ENCODE measurements around the gene NSMCE4A. TPM values are rescaled to one million over a fixed set of nuclear protein-coding genes. Genes with fewer than 3 reads are reported as not detected.

Gene NSMCE4A
- total RNA-seq, 1 donor from 2014 or later = 13.1 TPM

DNA sequence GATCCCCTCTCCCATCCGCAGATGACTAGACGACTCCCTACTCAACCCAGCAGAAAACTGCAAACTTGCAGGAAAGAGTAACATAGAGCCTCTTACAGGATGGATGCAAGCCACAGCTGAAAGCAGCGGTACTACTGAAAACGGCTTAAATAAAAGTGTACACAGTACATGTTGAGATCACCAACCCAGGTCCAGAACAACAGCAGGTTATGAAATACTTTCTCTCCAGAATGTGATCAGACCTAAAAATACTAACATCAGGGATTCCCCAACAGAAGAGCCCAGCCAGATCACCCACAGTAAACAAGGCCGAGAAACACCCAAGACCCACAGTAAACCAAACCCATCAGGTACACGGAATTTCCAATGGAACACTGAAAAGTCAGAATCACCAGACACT, 60.4 kb downstream of the NSMCE4A start:
- H3K36me3 Mint-ChIP-seq (ENCODE audit: low read depth, unreplicated experiment) = peaks cover 17% of the 10 kb centered on the region
- Histone ChIP-seq H2AFZ (ENCODE audit: low read depth, low read length) (no peak overlapping the region), H3K36me3 (ENCODE audit: insufficient read depth, low read length) (peaks cover 5% of the 10 kb centered on the region), H3K27me3 (ENCODE audit: insufficient read depth, low read length) (no peaks in the 10 kb centered on the region), H3K4me2 (ENCODE audit: low read length) (no peak overlapping the region), H3K4me3 (ENCODE audit: insufficient read depth, low read depth, low read length) (no peak overlapping the region), H3K4me1 (ENCODE audit: insufficient read depth, low read length) (no peaks in the 10 kb centered on the region), H3K79me2 (ENCODE audit: insufficient read depth, low read length) (no peaks in the 10 kb centered on the region), H3K9me3 (ENCODE audit: insufficient read depth, low read depth, low read length) (no peaks in the 10 kb centered on the region), H3K27ac (ENCODE audit: low read depth, low read length) (no peak overlapping the region), H4K20me1 (ENCODE audit: insufficient read depth, low read length) (no peaks in the 10 kb centered on the region), H3K9ac (ENCODE audit: low read length) (no peak overlapping the region)
- FAIRE-seq (no peak), DNase-seq (ENCODE audit: low read depth) (no peak)
- no peak overlapping the region for H3K27ac Mint-ChIP-seq (ENCODE audit: unreplicated experiment)
- TF ChIP-seq CTCF (IDR thresholded peaks at IDR 0.05; ENCODE audit: insufficient read depth, low read depth, low read length) (no peak), EZH2 (IDR thresholded peaks at IDR 0.05; ENCODE audit: insufficient read depth, low read length) (no peak)
- H3K4me3 Mint-ChIP-seq (ENCODE audit: unreplicated experiment) = no peak overlapping the region
- peaks cover 4% of the 10 kb centered on the region for H3K4me1 Mint-ChIP-seq (ENCODE audit: low read depth, unreplicated experiment)
- H3K27me3 Mint-ChIP-seq (ENCODE audit: low read depth, unreplicated experiment) = no peaks in the 10 kb centered on the region
- H3K9me3 Mint-ChIP-seq (ENCODE audit: unreplicated experiment) = no peaks in the 10 kb centered on the region

GRCh38 chr10:121911421-121911697, 63.7 kb downstream of the NSMCE4A start:
- H3K9me3 Mint-ChIP-seq (ENCODE audit: unreplicated experiment) = no peaks in the 10 kb centered on the region
- Histone ChIP-seq H3K79me2 (ENCODE audit: insufficient read depth, low read length) (no peaks in the 10 kb centered on the region), H3K36me3 (ENCODE audit: insufficient read depth, low read length) (peaks cover 5% of the 10 kb centered on the region), H3K9me3 (ENCODE audit: insufficient read depth, low read depth, low read length) (no peaks in the 10 kb centered on the region), H3K4me3 (ENCODE audit: insufficient read depth, low read depth, low read length) (no peak overlapping the region), H3K9ac (ENCODE audit: low read length) (no peak overlapping the region), H4K20me1 (ENCODE audit: insufficient read depth, low read length) (no peaks in the 10 kb centered on the region), H3K4me2 (ENCODE audit: low read length) (no peak overlapping the region), H3K27ac (ENCODE audit: low read depth, low read length) (peak overlapping the region; percentile 42), H3K4me1 (ENCODE audit: insufficient read depth, low read length) (no peaks in the 10 kb centered on the region), H2AFZ (ENCODE audit: low read depth, low read length) (no peak overlapping the region), H3K27me3 (ENCODE audit: insufficient read depth, low read length) (no peaks in the 10 kb centered on the region)
- H3K27me3 Mint-ChIP-seq (ENCODE audit: low read depth, unreplicated experiment) = no peaks in the 10 kb centered on the region
- DNase-seq (ENCODE audit: low read depth) = no peak
- H3K27ac Mint-ChIP-seq (ENCODE audit: unreplicated experiment) = peak overlapping the region; percentile 71
- H3K36me3 Mint-ChIP-seq (ENCODE audit: low read depth, unreplicated experiment) = peaks cover 10% of the 10 kb centered on the region
- no peak for TF ChIP-seq CTCF (IDR thresholded peaks at IDR 0.05; ENCODE audit: insufficient read depth, low read depth, low read length)
- TF ChIP-seq EZH2 (IDR thresholded peaks at IDR 0.05; ENCODE audit: insufficient read depth, low read length) = no peak
- peaks cover 4% of the 10 kb centered on the region for H3K4me1 Mint-ChIP-seq (ENCODE audit: low read depth, unreplicated experiment)
- H3K4me3 Mint-ChIP-seq (ENCODE audit: unreplicated experiment) = no peak overlapping the region
- no peak for FAIRE-seq

GRCh38 chr10:121910673-121911420, 64.2 kb downstream of the NSMCE4A start:
- peak; percentile 46 for DNase-seq (ENCODE audit: low read depth)
- Histone ChIP-seq H3K4me3 (ENCODE audit: insufficient read depth, low read depth, low read length) (no peak overlapping the region), H3K4me2 (ENCODE audit: low read length) (no peak overlapping the region), H3K27ac (ENCODE audit: low read depth, low read length) (peak overlapping the region; percentile 42), H3K9ac (ENCODE audit: low read length) (no peak overlapping the region), H2AFZ (ENCODE audit: low read depth, low read length) (no peak overlapping the region), H3K4me1 (ENCODE audit: insufficient read depth, low read length) (no peaks in the 10 kb centered on the region), H3K36me3 (ENCODE audit: insufficient read depth, low read length) (peaks cover 5% of the 10 kb centered on the region), H3K79me2 (ENCODE audit: insufficient read depth, low read length) (no peaks in the 10 kb centered on the region), H4K20me1 (ENCODE audit: insufficient read depth, low read length) (no peaks in the 10 kb centered on the region), H3K27me3 (ENCODE audit: insufficient read depth, low read length) (no peaks in the 10 kb centered on the region), H3K9me3 (ENCODE audit: insufficient read depth, low read depth, low read length) (no peaks in the 10 kb centered on the region)
- H3K4me1 Mint-ChIP-seq (ENCODE audit: low read depth, unreplicated experiment) = peaks cover 4% of the 10 kb centered on the region
- no peak for FAIRE-seq
- peak overlapping the region; percentile 71 for H3K27ac Mint-ChIP-seq (ENCODE audit: unreplicated experiment)
- H3K36me3 Mint-ChIP-seq (ENCODE audit: low read depth, unreplicated experiment) = peaks cover 7% of the 10 kb centered on the region
- no peaks in the 10 kb centered on the region for H3K9me3 Mint-ChIP-seq (ENCODE audit: unreplicated experiment)
- no peak overlapping the region for H3K4me3 Mint-ChIP-seq (ENCODE audit: unreplicated experiment)
- H3K27me3 Mint-ChIP-seq (ENCODE audit: low read depth, unreplicated experiment) = no peaks in the 10 kb centered on the region
- TF ChIP-seq CTCF (IDR thresholded peaks at IDR 0.05; ENCODE audit: insufficient read depth, low read depth, low read length) (no peak), EZH2 (IDR thresholded peaks at IDR 0.05; ENCODE audit: insufficient read depth, low read length) (no peak)

Measured in astrocyte (in vitro differentiated cells and primary cell).